Stimulated activated naive CD8-positive, alpha-beta T cell treated with anti-CD3 and anti-CD28 coated beads, Interleukin-15, Interleukin-2, amounts not matched to agents 100 ng/mL and 50 ng/mL, for 24 hours (primary cell): ENCODE results near the gene CDH12.
"Not testable (repeated sequence)": the region's sequence is repeated elsewhere in the genome, so short reads cannot be mapped to it uniquely, and the experiment has no call there.

ENCODE experiments used
- H3K27ac Mint-ChIP-seq: one replicate; pipeline ENCODE4 v1.8.0; 2021; ENCODE audit warnings: mild to moderate bottlenecking, mixed read lengths
- H3K27me3 Mint-ChIP-seq: one replicate; pipeline ENCODE4 v1.8.0; 2021; ENCODE audit warnings: mixed read lengths
- H3K36me3 Mint-ChIP-seq: one replicate; pipeline ENCODE4 v1.8.0; 2021; ENCODE audit warnings: low read depth, mixed read lengths
- H3K4me1 Mint-ChIP-seq: one replicate; pipeline ENCODE4 v1.8.0; 2021; ENCODE audit warnings: low read depth, mixed read lengths
- H3K4me3 Mint-ChIP-seq: one replicate; pipeline ENCODE4 v1.8.0; 2021; ENCODE audit warnings: mild to moderate bottlenecking, mixed read lengths
- H3K9me3 Mint-ChIP-seq: one replicate; pipeline ENCODE4 v1.8.0; 2021; ENCODE audit warnings: mixed read lengths

CDH12 gene

GRCh38 chr5:22341406-22341805 is 511.7 kb downstream of the CDH12 start:
- Mint-ChIP-seq H3K4me3 (no peak overlapping the region), H3K4me1 (no peaks in the 10 kb centered on the region), H3K36me3 (no peaks in the 10 kb centered on the region), H3K27me3 (no peaks in the 10 kb centered on the region), H3K9me3 (peaks cover 4% of the 10 kb centered on the region), H3K27ac (no peak overlapping the region)

GRCh38 chr5:22332949-22333348 is 520.2 kb downstream of the CDH12 start:
- H3K27me3 Mint-ChIP-seq, H3K4me3 Mint-ChIP-seq, H3K4me1 Mint-ChIP-seq, H3K27ac Mint-ChIP-seq, H3K36me3 Mint-ChIP-seq: not testable (repeated sequence)
- H3K9me3 Mint-ChIP-seq, result peaks cover 21% of the 10 kb centered on the region

- no peaks in the 10 kb centered on the region for H3K27me3 Mint-ChIP-seq
- H3K4me3 Mint-ChIP-seq, result no peak overlapping the region
- H3K36me3 Mint-ChIP-seq, result no peaks in the 10 kb centered on the region
- H3K4me1 Mint-ChIP-seq, result no peaks in the 10 kb centered on the region
- H3K9me3 Mint-ChIP-seq, result peaks cover 13% of the 10 kb centered on the region
- H3K27ac Mint-ChIP-seq, result no peak overlapping the region
Observed at GRCh38 chr5:22329683-22330082, 523.5 kb downstream of the CDH12 start.

- H3K9me3 Mint-ChIP-seq, result no peaks in the 10 kb centered on the region
- H3K4me3 Mint-ChIP-seq, result no peak overlapping the region
- no peak overlapping the region for H3K27ac Mint-ChIP-seq
- no peaks in the 10 kb centered on the region for H3K27me3 Mint-ChIP-seq
- no peaks in the 10 kb centered on the region for H3K36me3 Mint-ChIP-seq
- no peaks in the 10 kb centered on the region for H3K4me1 Mint-ChIP-seq
Observed at GRCh38 chr5:22319798-22320197, 533.3 kb downstream of the CDH12 start.

- Mint-ChIP-seq H3K36me3 (no peaks in the 10 kb centered on the region), H3K27me3 (no peaks in the 10 kb centered on the region), H3K4me1 (no peaks in the 10 kb centered on the region), H3K9me3 (peaks cover 10% of the 10 kb centered on the region), H3K27ac (no peak overlapping the region), H3K4me3 (no peak overlapping the region)
Observed at GRCh38 chr5:22316294-22316693, 536.9 kb downstream of the CDH12 start.

- H3K27me3 Mint-ChIP-seq, H3K27ac Mint-ChIP-seq, H3K4me1 Mint-ChIP-seq, H3K36me3 Mint-ChIP-seq, H3K4me3 Mint-ChIP-seq: not testable (repeated sequence)
- peaks cover 14% of the 10 kb centered on the region for H3K9me3 Mint-ChIP-seq
Observed at GRCh38 chr5:22315052-22315451, 538.1 kb downstream of the CDH12 start.

- Mint-ChIP-seq H3K4me1 (no peaks in the 10 kb centered on the region), H3K9me3 (peaks cover 14% of the 10 kb centered on the region)
Observed at GRCh38 chr5:22314548-22314947, 538.6 kb downstream of the CDH12 start.

GRCh38 chr5:22306011-22306410 is 547.1 kb downstream of the CDH12 start:
- Mint-ChIP-seq H3K36me3 (no peaks in the 10 kb centered on the region), H3K27me3 (no peaks in the 10 kb centered on the region), H3K27ac (no peak overlapping the region), H3K9me3 (peaks cover 8% of the 10 kb centered on the region), H3K4me3 (no peak overlapping the region), H3K4me1 (no peaks in the 10 kb centered on the region)

More at GRCh38 chr5:22314548-22314947, 538.6 kb downstream of the CDH12 start:
- no peaks in the 10 kb centered on the region for H3K27me3 Mint-ChIP-seq
- H3K27ac Mint-ChIP-seq, result no peak overlapping the region
- no peaks in the 10 kb centered on the region for H3K36me3 Mint-ChIP-seq
- no peak overlapping the region for H3K4me3 Mint-ChIP-seq

- Mint-ChIP-seq H3K27ac (no peak overlapping the region), H3K4me3 (no peak overlapping the region), H3K9me3 (peaks cover 11% of the 10 kb centered on the region), H3K27me3 (no peaks in the 10 kb centered on the region), H3K36me3 (no peaks in the 10 kb centered on the region), H3K4me1 (no peaks in the 10 kb centered on the region)
Observed at GRCh38 chr5:22295832-22296231, 557.3 kb downstream of the CDH12 start.

GRCh38 chr5:22293147-22293546 is 560.0 kb downstream of the CDH12 start:
- Mint-ChIP-seq H3K4me3 (no peak overlapping the region), H3K27me3 (no peaks in the 10 kb centered on the region), H3K27ac (no peak overlapping the region), H3K36me3 (no peaks in the 10 kb centered on the region), H3K9me3 (peaks cover 23% of the 10 kb centered on the region), H3K4me1 (no peaks in the 10 kb centered on the region)

- no peaks in the 10 kb centered on the region for H3K9me3 Mint-ChIP-seq
- H3K4me1 Mint-ChIP-seq, result no peaks in the 10 kb centered on the region
- no peaks in the 10 kb centered on the region for H3K36me3 Mint-ChIP-seq
- no peak overlapping the region for H3K4me3 Mint-ChIP-seq
- H3K27me3 Mint-ChIP-seq, result no peaks in the 10 kb centered on the region
- H3K27ac Mint-ChIP-seq, result no peak overlapping the region
Observed at GRCh38 chr5:22278164-22278563, 575.0 kb downstream of the CDH12 start.

GRCh38 chr5:22277006-22277405 is 576.1 kb downstream of the CDH12 start:
- Mint-ChIP-seq H3K4me3 (no peak overlapping the region), H3K27me3 (no peaks in the 10 kb centered on the region), H3K9me3 (peaks cover 2% of the 10 kb centered on the region), H3K27ac (no peak overlapping the region), H3K4me1 (no peaks in the 10 kb centered on the region), H3K36me3 (no peaks in the 10 kb centered on the region)

- not testable (repeated sequence) for H3K27me3 Mint-ChIP-seq, H3K4me1 Mint-ChIP-seq, H3K27ac Mint-ChIP-seq, H3K36me3 Mint-ChIP-seq, H3K4me3 Mint-ChIP-seq, H3K9me3 Mint-ChIP-seq
Observed at GRCh38 chr5:22265855-22266254, 587.3 kb downstream of the CDH12 start.

- no peak overlapping the region for H3K27ac Mint-ChIP-seq
- H3K36me3 Mint-ChIP-seq, result no peaks in the 10 kb centered on the region
- H3K27me3 Mint-ChIP-seq, result no peaks in the 10 kb centered on the region
- peaks cover 4% of the 10 kb centered on the region for H3K9me3 Mint-ChIP-seq
- H3K4me3 Mint-ChIP-seq, result no peak overlapping the region
- H3K4me1 Mint-ChIP-seq, result no peaks in the 10 kb centered on the region
Observed at GRCh38 chr5:22258139-22258538, 595.0 kb downstream of the CDH12 start.

- Mint-ChIP-seq H3K27me3 (no peaks in the 10 kb centered on the region), H3K4me1 (no peaks in the 10 kb centered on the region), H3K27ac (no peak overlapping the region), H3K36me3 (no peaks in the 10 kb centered on the region), H3K4me3 (no peak overlapping the region), H3K9me3 (peaks cover 8% of the 10 kb centered on the region)
Observed at GRCh38 chr5:22250528-22250927, 602.6 kb downstream of the CDH12 start.

- no peak overlapping the region for H3K27ac Mint-ChIP-seq
- H3K4me1 Mint-ChIP-seq, result no peaks in the 10 kb centered on the region
- no peak overlapping the region for H3K4me3 Mint-ChIP-seq
- no peaks in the 10 kb centered on the region for H3K36me3 Mint-ChIP-seq
- peaks cover 4% of the 10 kb centered on the region for H3K9me3 Mint-ChIP-seq
- H3K27me3 Mint-ChIP-seq, result no peaks in the 10 kb centered on the region
Observed at GRCh38 chr5:22249209-22249729, 603.9 kb downstream of the CDH12 start.
